DND-41 (cell line): ENCODE data around the gene ISCA1.

Experiments
- EZH2 ChIP-seq: IDR thresholded peaks from 3 replicates; pipeline ENCODE4 v1.6.1; 2012; ENCODE audit warnings: borderline replicate concordance, low read depth, mild to moderate bottlenecking, moderate library complexity, low read length, inconsistent platforms; ENCODE audit not compliant: severe bottlenecking
- TF ChIP-seq, protein P1 (sequence below): IDR thresholded peaks from 2 replicates; pipeline ENCODE4 v1.5.1; 2012; ENCODE audit warnings: borderline replicate concordance, low read length, moderate library complexity, mild to moderate bottlenecking; ENCODE audit not compliant: poor library complexity, severe bottlenecking; ENCODE audit errors: extremely low read depth

DNA sequence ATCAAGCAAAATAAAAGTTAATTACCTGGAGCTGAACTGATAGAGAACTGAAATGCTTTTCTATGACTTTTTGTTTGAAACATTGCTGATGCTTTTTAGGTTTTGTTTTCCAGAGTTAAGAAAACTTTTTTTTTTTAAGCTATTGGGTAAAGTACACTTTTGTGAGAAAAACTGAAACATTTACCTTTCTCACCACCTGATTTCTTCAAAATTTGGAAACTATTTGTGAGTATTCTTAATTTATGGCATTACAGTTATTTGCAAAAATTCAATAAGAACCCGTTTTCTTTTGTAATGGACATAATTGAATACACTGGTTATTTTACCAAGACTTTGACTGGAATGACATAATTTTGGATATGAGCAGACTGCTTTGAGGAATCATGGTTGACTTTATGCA, 29.5 kb downstream of the ISCA1 start:
- TF ChIP-seq, protein P1, sequence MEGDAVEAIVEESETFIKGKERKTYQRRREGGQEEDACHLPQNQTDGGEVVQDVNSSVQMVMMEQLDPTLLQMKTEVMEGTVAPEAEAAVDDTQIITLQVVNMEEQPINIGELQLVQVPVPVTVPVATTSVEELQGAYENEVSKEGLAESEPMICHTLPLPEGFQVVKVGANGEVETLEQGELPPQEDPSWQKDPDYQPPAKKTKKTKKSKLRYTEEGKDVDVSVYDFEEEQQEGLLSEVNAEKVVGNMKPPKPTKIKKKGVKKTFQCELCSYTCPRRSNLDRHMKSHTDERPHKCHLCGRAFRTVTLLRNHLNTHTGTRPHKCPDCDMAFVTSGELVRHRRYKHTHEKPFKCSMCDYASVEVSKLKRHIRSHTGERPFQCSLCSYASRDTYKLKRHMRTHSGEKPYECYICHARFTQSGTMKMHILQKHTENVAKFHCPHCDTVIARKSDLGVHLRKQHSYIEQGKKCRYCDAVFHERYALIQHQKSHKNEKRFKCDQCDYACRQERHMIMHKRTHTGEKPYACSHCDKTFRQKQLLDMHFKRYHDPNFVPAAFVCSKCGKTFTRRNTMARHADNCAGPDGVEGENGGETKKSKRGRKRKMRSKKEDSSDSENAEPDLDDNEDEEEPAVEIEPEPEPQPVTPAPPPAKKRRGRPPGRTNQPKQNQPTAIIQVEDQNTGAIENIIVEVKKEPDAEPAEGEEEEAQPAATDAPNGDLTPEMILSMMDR: no peak
- no peak for TF ChIP-seq EZH2
